Lung (tissue), 12 donors: ENCODE data around the gene DOK4. TPM values are rescaled to one million over a fixed set of nuclear protein-coding genes. Genes with fewer than 3 reads are reported as not detected.
A peak's percentile ranks its signal among the peaks of the same experiment; 100 is the strongest.

Source experiments
- ATAC-seq: fragments of 200-7000 bp; cut with Tn5 transposase; one replicate; pipeline ENCODE4 v1.9.1; 2020; ENCODE audit warnings: moderate number of reproducible peaks; ENCODE audit not compliant: insufficient read depth, low FRiP score
- DNase-seq, 3 donors: peaks; one replicate each; pipeline ENCODE4 v3.0.0-alpha.2; 2013 to 2017
- H3K27ac ChIP-seq, 2 donors: one replicate each; pipeline ENCODE4 v1.5.1; 2013; ENCODE audit warnings: mild to moderate bottlenecking in 2 of 2, moderate library complexity in 2 of 2, control low read depth in 1 of 2, inconsistent platforms in 1 of 2, low read depth in 1 of 2, low read length in 1 of 2
- H3K27me3 ChIP-seq, 3 donors: one replicate each; pipeline ENCODE4 v1.5.1; 2013; ENCODE audit warnings: low read length in 2 of 3; ENCODE audit not compliant: control insufficient read depth in 3 of 3, insufficient read depth in 3 of 3
- H3K36me3 ChIP-seq, 4 donors: one replicate each; pipeline ENCODE4 v1.5.1; 2013; ENCODE audit warnings: low read length in 4 of 4, mild to moderate bottlenecking in 1 of 4, moderate library complexity in 1 of 4; ENCODE audit not compliant: control insufficient read depth in 4 of 4, insufficient read depth in 4 of 4
- H3K4me1 ChIP-seq, 5 donors: one replicate each; pipeline ENCODE4 v1.5.1; 2013; ENCODE audit warnings: low read length in 5 of 5, mild to moderate bottlenecking in 2 of 5, moderate library complexity in 1 of 5; ENCODE audit not compliant: control insufficient read depth in 5 of 5, insufficient read depth in 5 of 5
- H3K4me3 ChIP-seq: one replicate; pipeline ENCODE4 v1.5.1; 2013; ENCODE audit warnings: mild to moderate bottlenecking, control low read depth, moderate library complexity
- H3K9ac ChIP-seq, 2 donors: one replicate each; pipeline ENCODE4 v1.5.1; 2013; ENCODE audit warnings: low read length in 2 of 2, control low read depth in 1 of 2; ENCODE audit not compliant: insufficient read depth in 1 of 2
- H3K9me3 ChIP-seq, 4 donors: one replicate each; pipeline ENCODE4 v1.5.1; 2013; ENCODE audit warnings: low read length in 3 of 4, mild to moderate bottlenecking in 1 of 4, moderate library complexity in 1 of 4; ENCODE audit not compliant: control insufficient read depth in 4 of 4, insufficient read depth in 3 of 4
- CTCF ChIP-seq: IDR thresholded peaks from 2 replicates; pipeline ENCODE4 v1.5.1; 2012; ENCODE audit warnings: mild to moderate bottlenecking; ENCODE audit errors: control extremely low read depth, extremely low read depth
- WGBS, 2 donors: extraction: QIAGEN DNeasy Blood & Tissue Kit; methylation state at CpG; one replicate each; pipeline ENCODE4 v1.1.7; 2013; 5-methylcytosine and 5-hydroxymethylcytosine counted together
- polyA plus RNA-seq, 2 donors: library from polyadenylated mRNA; stranded (reverse); fragments of 200-250 nt; gene quantifications; one replicate each; pipeline ENCODE4 v1.2.1, GENCODE V29; 2013
- total RNA-seq, 2 donors: library from RNA; depleted of rRNA in 1 of 2; stranded (reverse); fragments of >200 nt in 1 of 2; gene quantifications; one replicate each; pipeline ENCODE4 v1.2.1, GENCODE V29; 2014 to 2021
- donor health status: control.
- donor health status: control.
- donor health status: Bipolar disorder and iron deficiency.
- donor health status: healthy.
- donor health status: DM: yes; HTN: yes; CAD: no.

The DOK4 gene
- total and polyA plus RNA-seq, 4 donors: 19.7 to 58.2 (median 51.1) TPM

DNA sequence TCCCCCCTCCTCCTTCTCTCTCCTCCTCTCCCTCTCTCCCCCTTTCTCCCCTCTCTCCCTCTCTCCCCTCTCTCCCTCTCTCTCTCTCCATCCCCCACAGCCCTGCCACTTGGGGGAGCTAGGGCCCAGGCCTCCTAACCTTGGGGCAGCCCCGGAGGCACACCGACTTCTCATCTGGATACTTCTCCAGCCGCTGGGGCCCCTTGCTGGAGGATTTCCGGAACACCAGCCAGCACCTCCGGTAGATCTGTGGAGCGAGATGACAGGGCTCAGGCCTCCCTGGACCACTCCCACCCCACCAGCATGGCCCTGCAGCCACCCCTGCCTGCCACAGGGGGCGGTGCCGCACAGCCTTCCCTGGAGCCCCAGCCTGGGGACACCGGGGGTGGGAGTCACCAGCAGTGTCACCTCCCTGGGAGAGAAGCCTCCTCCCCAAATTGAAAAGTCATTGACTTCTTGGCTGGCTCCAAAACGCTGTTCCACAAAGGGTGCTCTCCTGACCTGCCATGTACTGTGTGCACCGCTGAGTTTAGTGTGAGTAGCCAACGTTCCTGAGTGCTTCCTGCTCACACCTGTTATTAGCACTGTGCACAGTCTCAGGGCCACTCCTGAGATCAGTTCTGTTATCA lies 10.5 kb downstream of the DOK4 start:
- DNase-seq (peak; percentile 42 to 55 (median 54)), ATAC-seq (no peak)
- no peaks in the 10 kb centered on the region for H3K9me3 ChIP-seq
- no peak overlapping the region for H3K27ac ChIP-seq
- TF ChIP-seq CTCF: peak; percentile 4
- no peaks in the 10 kb centered on the region for H3K27me3 ChIP-seq
- no peak overlapping the region for H3K4me3 ChIP-seq
- H3K36me3 ChIP-seq: peaks cover 7 to 30% (median 20%) of the 10 kb centered on the region in 4 donors
- no peak overlapping the region for H3K9ac ChIP-seq
- H3K4me1 ChIP-seq: peaks cover 0 to 39% (median 3%) of the 10 kb centered on the region in 5 donors
- 6 to 17% methylated on average over 12 of the region's 12 CpGs for WGBS, 2 donors

DNA sequence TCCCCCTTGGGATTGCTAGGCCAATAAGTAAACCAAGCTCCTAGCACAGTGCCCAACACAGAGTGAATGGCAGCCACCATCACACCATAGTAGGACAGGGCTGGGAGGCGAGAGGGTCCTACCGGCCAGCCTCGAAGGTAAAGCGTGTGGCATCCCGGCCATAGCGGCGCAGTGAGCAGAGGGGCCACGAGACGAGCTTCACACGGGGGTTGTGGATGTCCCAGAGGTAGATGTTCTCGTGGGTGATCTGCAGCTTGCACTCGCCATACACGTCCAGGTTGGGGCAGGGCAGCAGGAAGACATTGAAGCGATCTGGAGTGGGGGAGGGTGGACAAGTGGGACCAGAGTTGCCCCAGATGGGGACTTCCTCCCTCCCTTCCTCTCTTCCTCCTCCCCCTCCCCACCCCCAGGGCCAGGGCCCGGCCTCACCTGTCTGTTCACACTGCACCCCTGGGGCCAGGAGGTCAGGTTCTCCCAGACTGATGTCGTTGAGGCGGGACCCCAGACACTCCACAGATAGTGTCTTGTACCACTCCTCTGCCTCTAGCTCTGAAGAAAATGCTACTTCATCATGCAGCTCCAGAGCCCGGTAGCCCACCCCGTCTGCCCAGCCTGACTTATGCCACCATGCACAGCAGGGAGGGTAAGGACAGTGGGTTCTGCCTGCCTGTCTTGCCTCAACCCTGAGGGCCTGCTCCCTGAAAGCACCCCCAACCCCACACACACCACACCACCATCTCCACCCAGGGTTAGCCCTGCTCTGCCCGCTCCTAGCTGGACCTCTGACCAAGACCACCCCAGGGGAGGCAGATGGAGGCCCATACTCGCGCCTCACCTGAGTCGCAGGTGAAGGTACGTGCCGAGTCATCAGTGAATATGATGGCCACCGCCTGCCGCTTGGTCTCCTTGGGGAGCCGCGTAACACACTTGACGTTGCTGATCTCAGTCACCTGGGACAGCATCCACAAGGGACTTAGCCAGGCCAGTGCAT lies 11.3 kb downstream of the DOK4 start:
- Histone ChIP-seq H3K27me3 (no peaks in the 10 kb centered on the region), H3K4me1 (peaks cover 0 to 37% (median 6%) of the 10 kb centered on the region in 5 donors), H3K27ac (no peak overlapping the region), H3K9ac (no peak overlapping the region), H3K4me3 (no peak overlapping the region), H3K36me3 (peaks cover 10 to 38% (median 29%) of the 10 kb centered on the region in 4 donors), H3K9me3 (no peaks in the 10 kb centered on the region)
- no peak for TF ChIP-seq CTCF
- ATAC-seq (no peak), DNase-seq (no peak)
- 71 to 84% methylated on average over 29 to 30 of the region's 30 CpGs for WGBS, 2 donors

DNA sequence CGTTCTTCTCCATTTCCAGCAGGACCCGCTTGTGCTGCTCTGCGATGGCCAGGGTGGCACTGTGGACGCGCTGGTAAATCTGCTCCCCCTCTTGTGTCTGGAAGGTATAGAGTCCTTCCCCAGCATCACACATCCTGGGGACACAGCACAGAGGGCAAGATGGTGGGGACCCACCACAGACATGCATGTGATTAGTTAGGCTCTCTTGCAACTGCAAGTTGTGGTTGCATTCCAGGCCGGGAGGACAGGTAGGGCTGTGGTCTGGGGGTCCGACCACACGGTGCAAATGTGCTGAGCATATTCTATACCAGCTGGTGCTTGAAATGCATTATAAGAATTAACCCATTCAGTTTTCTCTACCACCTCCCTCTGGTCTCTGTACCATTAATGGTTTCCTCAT lies 12.4 kb downstream of the DOK4 start:
- no peak for ATAC-seq
- no peak overlapping the region for H3K27ac ChIP-seq
- DNase-seq: no peak
- no peak overlapping the region for H3K9ac ChIP-seq
- no peaks in the 10 kb centered on the region for H3K27me3 ChIP-seq
- TF ChIP-seq CTCF: no peak
- peaks cover 16 to 49% (median 38%) of the 10 kb centered on the region in 4 donors for H3K36me3 ChIP-seq
- H3K9me3 ChIP-seq: no peaks in the 10 kb centered on the region
- no peak overlapping the region for H3K4me3 ChIP-seq
- 84 to 88% methylated on average over 8 of the region's 8 CpGs for whole genome bisulfite sequencing, 2 donors
- peaks cover 0 to 26% (median 6%) of the 10 kb centered on the region in 5 donors for H3K4me1 ChIP-seq
